Activated CD4-positive, CD25-positive, alpha-beta regulatory T cell treated with anti-CD3 and anti-CD28 coated beads, Interleukin-2, amount 50 U/mL, for 16 hours (primary cell): ENCODE measurements around the gene GPR137.

Experiments
- DNase-seq: peaks from one replicate; pipeline ENCODE4 v3.0.0-alpha.2; 2020; ENCODE audit warnings: low read depth, low spot score

Gene GPR137

GRCh38 chr11:64249563-64250414 is 35.9 kb upstream of the GPR137 start:
- no peak for DNase-seq

GRCh38 chr11:64250415-64251015 is 35.1 kb upstream of the GPR137 start:
- DNase-seq = no peak

GRCh38 chr11:64251016-64251752 is 34.5 kb upstream of the GPR137 start, which contains the start of gene PLCB3:
PLCB3 (plus strand) TSS chr11:64251530; CDS start chr11:64251650, 120 bp downstream.
- peak; percentile 50 for DNase-seq

- no peak for DNase-seq
These were observed 34.0 kb upstream of the GPR137 start for GRCh38 chr11:64251753-64252002.

GRCh38 chr11:64252003-64252872 is 33.4 kb upstream of the GPR137 start:
- DNase-seq = no peak

GRCh38 chr11:64253043-64253442 is 32.6 kb upstream of the GPR137 start:
- no peak for DNase-seq

- DNase-seq = no peak
These were observed 32.2 kb upstream of the GPR137 start for GRCh38 chr11:64253481-64253880.

GRCh38 chr11:64254326-64254725 is 31.3 kb upstream of the GPR137 start:
- DNase-seq = no peak

GRCh38 chr11:64255135-64256128 is 30.2 kb upstream of the GPR137 start:
- no peak for DNase-seq

- no peak for DNase-seq
These were observed 29.3 kb upstream of the GPR137 start for GRCh38 chr11:64256300-64256699.

- DNase-seq = no peak
These were observed 27.3 kb upstream of the GPR137 start for GRCh38 chr11:64258356-64258755.

GRCh38 chr11:64258946-64259532 is 26.6 kb upstream of the GPR137 start:
- no peak for DNase-seq

GRCh38 chr11:64259533-64260067 is 26.0 kb upstream of the GPR137 start:
- no peak for DNase-seq

GRCh38 chr11:64260147-64260708 is 25.4 kb upstream of the GPR137 start:
- DNase-seq = no peak

GRCh38 chr11:64261556-64262080 is 24.0 kb upstream of the GPR137 start:
- no peak for DNase-seq

GRCh38 chr11:64262271-64263002 is 23.2 kb upstream of the GPR137 start:
- DNase-seq = no peak

GRCh38 chr11:64263021-64263946 is 22.4 kb upstream of the GPR137 start:
- no peak for DNase-seq
